HepG2 (cell line): ENCODE measurements around the gene LSM12. TPM values are rescaled to one million over a fixed set of nuclear protein-coding genes. Genes with fewer than 3 reads are reported as not detected.
A peak's percentile ranks its signal among the peaks of the same experiment; 100 is the strongest.

Experiments
- KIAA2018 ChIP-seq: sonication (generic); formaldehyde crosslinking; IDR thresholded peaks from 2 replicates; pipeline ENCODE4 v1.5.0; 2020; ENCODE audit warnings: mild to moderate bottlenecking, missing genetic modification reagents, borderline replicate concordance
- MTF2 ChIP-seq: sonication (generic); formaldehyde crosslinking; IDR thresholded peaks from 2 replicates; pipeline ENCODE4 v1.5.0; 2020; ENCODE audit warnings: missing genetic modification reagents, borderline replicate concordance
- PHF20 ChIP-seq: sonication (generic); formaldehyde crosslinking; IDR thresholded peaks from 2 replicates; pipeline ENCODE4 v1.5.0; 2020; ENCODE audit warnings: mild to moderate bottlenecking, missing genetic modification reagents
- ZBTB3 ChIP-seq: sonication (generic); formaldehyde crosslinking; IDR thresholded peaks from 2 replicates; pipeline ENCODE4 v1.4.0; 2020; ENCODE audit warnings: low read depth, mild to moderate bottlenecking, moderate library complexity, missing genetic modification reagents, borderline replicate concordance
- ZNF605 ChIP-seq: sonication (generic); formaldehyde crosslinking; IDR thresholded peaks from 2 replicates; pipeline ENCODE4 v1.8.0; 2022; ENCODE audit warnings: mild to moderate bottlenecking, missing genetic modification reagents
- ZNF720 ChIP-seq: sonication (generic); formaldehyde crosslinking; IDR thresholded peaks from 2 replicates; pipeline ENCODE4 v1.4.0; 2020; ENCODE audit warnings: missing genetic modification reagents
- polyA plus RNA-seq, 8 experiments: library from polyadenylated mRNA; depleted of rRNA in 3 of 8; stranded (reverse) in 7 of 8; unstranded in 1 of 8; fragments of >200 nt; fragmentation: Illumina TruSeq in 4 of 8; extraction: Trizol in 4 of 8; gene quantifications; 2 replicates each; pipeline versions ENCODE4 v1.2.1 to v1.2.3, GENCODE V29; 2011 to 2016; ENCODE audit warnings: low read depth in 4 of 8, missing spikeins in 1 of 8, mixed read lengths in 1 of 8; ENCODE audit not compliant: insufficient read depth in 1 of 8
- total RNA-seq, 5 experiments: library from RNA; depleted of rRNA; stranded (reverse); fragments of >200 nt; fragmentation: Illumina TruSeq; extraction: Trizol; gene quantifications; 2 replicates each; pipeline ENCODE4 v1.2.3, GENCODE V29; 2016; ENCODE audit warnings: low read depth in 1 of 5

The LSM12 gene
- total and polyA plus RNA-seq, 2 of the 13 experiments (the other 11 are each of a cell fraction or from before 2014, with no cell fraction given) = 52.8 to 55.7 TPM

- TF ChIP-seq KIAA2018 (0 out of 2 replicates have a peak, but pooled peaks have one; percentile 6), ZNF605 (0 out of 2 replicates have a peak, but pooled peaks have one; percentile 20), PHF20 (CRISPR knock-in tag) (0 out of 2 replicates have a peak, but pooled peaks have one; percentile 5), ZBTB3 (CRISPR knock-in tag) (0 out of 2 replicates have a peak, but pooled peaks have one; percentile 50), MTF2 (CRISPR knock-in tag) (0 out of 2 replicates have a peak, but pooled peaks have one; percentile 10), ZNF720 (CRISPR knock-in tag) (no peak)
Measured at GRCh38 chr17:43995150-43995471, 71.4 kb downstream of the LSM12 start (continued).
